DMS53 treated with DMSO at 0.1 percent for 48 hours (cell line): ENCODE data around the gene SLC2A1.
"Not testable (repeated sequence)": the region's sequence is repeated elsewhere in the genome, so short reads cannot be mapped to it uniquely, and the experiment has no call there.

Experiments
- DNase-seq: peaks from one replicate; lab custom pipeline; 2025; ENCODE audit not compliant: unreplicated experiment; lab: John Stamatoyannopoulos, UW

SLC2A1 gene

DNA sequence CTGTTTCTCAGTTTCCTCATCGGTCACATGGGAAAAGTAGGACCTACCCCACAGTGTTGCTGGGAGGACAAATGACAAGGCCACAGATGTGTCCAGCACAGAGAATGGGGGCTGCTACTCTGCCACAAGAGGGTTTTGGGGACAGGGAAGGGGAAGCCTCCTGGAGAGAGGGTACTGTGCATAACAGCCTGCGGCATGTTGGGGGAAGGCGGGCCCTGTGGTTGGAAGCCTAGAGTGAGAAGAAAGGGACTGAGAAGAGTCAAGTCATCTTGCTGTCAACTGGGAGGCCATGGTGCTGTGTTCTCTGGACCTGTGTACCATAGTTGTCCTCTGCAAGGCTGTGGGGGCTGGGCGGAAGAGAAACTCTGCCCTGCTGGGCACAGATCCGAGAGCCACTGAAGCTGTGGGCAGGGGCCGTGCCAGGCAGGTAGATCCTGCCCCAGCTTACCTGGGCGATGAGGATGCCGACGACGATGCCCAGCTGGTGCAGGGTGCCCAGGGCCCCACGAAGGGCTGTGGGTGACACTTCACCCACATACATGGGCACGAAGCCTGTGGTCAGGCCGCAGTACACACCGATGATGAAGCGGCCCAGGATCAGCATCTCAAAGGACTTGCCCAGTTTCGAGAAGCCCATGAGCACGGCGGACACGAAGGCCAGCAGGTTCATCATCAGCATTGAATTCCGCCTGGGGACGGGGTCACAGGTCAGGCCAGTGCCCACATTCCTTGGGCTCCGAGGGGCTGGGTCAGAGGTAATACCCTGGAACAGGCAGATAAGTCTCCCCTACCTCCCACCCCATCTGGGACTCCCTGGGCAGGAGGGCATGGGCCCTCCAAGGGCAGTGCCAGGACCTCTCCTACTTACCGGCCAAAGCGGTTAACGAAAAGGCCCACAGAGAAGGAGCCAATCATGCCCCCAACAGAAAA is 28.2 kb downstream of the SLC2A1 start:
- no peak for DNase-seq

DNA sequence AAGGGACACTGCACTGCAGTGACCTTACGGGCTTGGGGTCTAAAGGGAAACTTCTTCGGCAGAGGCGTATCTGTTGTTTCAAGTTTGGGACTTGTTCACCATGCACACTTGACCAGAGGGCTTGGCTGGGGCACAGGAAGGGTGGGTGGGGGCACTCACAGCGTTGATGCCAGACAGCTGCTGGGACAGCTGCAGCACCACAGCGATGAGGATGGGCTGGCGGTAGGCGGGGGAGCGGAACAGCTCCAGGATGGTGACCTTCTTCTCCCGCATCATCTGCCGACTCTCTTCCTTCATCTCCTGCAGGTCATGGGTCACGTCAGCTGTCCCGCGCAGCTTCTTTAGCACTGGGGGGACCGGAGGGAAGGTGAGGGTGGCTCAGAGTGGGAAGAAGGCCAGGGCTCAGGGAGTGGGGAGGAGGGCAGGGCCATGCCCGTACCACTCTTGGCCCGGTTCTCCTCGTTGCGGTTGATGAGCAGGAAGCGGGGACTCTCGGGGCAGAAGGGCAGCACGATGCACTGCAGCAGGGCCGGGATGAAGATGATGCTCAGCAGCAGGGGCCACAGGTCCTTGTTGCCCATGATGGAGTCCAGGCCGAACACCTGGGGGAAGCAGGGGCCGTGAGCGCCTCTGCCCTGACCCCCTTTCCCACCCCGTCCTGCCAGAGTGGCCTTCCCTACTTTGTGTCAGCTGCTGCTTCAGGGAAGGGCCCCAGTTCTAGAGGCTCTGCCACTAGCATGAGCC is 29.1 kb downstream of the SLC2A1 start:
- no peak for DNase-seq

DNA sequence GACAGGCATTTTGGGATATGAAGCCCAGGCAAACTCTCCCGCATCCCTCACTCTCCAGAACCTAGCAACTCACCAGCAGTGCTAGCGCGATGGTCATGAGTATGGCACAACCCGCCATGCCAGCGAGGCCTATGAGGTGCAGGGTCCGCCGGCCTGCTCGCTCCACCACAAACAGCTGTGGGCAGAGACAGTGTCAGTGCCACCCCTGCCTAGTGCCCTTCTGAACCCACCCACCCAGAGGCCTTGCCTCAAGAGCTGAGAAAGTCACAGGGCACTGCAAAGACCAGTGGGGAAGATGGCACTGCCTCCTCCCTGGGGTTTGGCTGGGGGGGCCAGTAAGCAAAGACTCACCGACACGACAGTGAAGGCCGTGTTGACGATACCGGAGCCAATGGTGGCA is 29.8 kb downstream of the SLC2A1 start:
- DNase-seq, result no peak

DNA sequence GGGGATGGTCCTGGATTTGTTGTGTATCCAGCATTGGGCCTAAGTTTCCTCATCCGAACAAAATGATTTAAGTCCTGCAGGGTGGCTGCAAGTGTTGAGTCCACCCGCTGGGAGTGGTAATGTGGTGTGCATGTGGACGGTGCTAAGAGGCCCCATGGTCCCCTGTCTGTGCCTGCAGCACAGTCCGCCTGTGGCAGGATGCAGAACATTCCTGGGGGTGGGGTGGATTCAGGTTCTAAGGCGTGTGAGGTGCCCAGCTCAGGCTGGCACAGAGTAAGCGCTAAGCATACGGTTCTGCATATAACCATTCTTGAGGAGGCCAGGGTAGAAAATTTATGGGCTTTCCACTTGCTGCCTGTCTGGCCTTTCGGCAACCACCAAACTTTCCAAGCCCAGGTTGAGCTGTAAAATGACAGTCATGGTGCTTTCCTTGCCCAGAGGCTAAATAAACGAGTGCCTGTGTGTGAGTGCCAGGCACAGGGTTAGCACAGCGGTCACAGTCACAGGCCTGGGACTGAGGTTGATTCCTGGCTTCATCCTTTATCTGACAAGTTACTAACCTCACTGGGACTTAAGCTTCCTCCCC is 30.7 kb downstream of the SLC2A1 start:
- DNase-seq, result no peak

DNA sequence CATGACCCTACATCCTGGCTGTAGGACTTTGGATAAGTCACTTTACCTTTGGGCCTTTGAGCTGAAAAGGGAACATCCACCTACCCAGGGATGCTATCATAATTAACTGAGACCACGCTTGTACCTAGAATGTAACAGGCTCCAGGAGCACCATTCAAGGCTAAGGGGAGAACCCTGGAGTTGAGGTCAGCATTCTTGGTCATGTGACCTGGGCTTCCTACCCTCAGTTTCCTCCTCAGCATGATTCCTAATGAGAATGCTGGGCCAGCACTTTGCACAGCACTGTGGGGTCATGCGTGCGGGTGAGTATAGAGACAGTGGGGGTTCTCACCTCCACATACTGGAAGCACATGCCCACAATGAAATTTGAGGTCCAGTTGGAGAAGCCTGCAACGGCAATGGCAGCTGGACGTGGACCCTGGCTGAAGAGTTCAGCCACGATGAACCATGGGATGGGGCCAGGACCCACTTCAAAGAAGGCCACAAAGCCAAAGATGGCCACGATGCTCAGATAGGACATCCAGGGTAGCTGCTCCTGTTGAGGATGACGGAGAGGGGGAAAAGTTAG is 31.3 kb downstream of the SLC2A1 start:
- no peak for DNase-seq

DNA sequence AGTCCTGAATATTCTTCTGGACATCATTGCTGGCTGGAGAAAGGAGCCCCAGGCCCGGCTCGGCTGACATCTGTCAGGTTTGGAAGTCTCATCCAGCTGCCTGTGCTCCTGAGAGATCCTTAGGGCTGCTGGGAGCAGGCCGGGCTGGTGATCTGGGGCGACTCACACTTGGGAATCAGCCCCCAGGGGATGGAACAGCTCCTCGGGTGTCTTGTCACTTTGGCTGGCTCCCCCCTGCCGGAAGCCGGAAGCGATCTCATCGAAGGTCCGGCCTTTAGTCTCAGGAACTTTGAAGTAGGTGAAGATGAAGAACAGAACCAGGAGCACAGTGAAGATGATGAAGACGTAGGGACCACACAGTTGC is 31.8 kb downstream of the SLC2A1 start:
- no peak for DNase-seq

DNA sequence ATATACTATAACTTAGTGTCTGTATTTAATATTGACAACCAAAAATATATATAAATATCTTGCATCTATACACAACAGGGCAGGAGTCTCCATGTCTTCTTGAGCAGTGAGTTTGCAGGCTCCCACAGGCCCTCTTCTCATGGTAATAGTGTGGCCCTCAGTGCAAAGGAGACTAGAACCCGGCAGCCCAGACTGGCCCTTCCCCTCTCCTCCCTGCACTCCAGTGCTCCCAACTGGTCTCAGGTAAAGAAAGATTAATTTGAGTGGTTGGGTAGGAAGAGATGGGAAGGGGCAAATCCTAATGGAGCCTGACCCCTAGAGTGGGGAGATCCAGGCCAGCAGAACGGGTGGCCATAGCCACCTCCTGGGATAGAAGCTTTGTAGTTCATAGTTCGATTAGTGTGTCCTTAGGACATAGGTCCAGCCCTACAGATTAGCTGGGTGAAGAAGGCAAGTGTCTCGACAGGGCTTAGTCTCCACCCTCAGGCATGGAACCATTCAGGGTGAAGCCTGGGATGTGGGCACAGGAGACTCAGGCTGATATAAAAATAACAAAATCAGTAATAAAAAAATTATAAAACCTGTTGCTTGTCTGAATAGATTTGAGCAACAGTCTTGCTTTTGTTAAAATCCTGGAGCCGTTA is 32.3 kb downstream of the SLC2A1 start:
- DNase-seq, result no peak

DNA sequence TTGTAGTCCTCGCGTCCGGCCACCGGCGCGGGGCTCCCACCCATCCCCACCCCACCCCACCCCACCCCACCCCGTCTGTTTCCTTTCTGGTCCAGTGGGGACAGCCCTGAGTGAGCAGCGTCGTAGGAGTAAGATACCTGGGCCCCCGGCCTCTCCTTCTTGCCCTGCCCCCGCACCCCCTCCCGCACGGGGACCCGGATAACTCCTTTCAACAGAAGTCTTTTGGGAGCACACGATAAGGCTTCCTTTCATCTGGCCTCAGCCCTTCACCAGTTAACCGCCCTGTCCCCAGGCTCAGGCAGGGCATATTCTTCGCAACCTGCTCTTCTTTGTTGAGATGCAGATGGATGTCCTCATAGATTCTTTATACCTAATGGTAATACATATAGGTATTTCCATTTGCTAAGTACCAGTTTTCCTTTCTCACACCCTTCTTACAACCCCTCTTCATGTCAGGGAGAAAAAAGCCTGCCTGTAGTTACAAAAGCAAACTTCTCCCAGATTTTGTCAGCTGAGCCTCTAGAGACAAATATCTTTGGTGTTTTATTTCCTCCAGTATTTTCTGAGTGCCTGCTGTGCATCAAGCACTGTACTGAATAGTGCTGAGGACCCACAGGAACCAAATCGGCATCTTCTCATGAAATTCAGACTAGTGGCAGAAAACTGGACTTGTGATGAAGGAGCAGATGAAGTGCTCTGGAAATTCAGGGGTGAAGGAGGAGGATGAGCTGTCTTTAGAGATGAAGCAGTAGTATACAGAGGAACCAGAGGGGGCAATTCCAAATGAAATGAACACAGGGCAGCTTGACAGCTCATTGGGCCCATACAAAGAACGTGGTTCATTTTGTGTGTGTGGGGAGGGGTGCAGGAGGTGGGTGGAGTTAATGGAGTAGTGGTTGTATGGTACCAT is 33.6 kb downstream of the SLC2A1 start:
- DNase-seq, result no peak

DNA sequence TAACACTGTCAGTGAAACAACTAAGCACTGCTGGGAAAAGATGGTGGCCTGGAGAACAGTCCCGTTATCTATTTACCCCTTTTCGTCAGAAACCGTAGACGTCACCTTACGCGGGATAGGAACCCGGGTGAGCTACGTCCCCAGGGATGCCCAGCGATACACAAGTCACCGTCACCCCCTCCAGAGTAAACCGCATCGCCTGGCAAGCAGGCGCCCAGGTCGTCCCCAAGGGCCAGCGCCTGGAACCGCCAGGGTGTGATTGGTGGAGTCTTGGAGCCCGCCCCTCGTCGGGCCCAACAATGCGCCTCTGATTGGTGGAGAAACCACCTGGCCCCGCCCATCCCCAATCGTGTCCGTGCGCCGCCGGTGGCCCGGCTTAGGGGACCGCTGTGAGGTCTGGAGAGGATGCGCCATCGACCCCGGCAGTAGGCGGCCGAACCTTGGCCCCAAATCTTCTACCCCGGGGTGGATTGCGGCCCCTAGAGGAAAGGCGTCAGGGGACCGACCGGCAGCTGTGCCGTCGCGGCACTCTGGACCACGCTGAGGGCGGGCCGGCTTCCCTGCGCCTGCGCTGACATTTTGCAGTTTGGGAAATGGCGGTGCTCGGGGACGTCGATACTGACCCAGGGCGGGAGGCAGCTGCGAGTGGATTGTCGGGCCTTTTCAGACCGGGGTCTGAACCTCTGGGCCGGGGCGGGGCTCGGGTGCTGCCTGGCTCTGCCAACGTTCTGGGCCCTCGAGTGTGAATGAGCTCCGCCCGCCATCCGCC is 34.4 kb downstream of the SLC2A1 start:
- peak; percentile 93 for DNase-seq

DNA sequence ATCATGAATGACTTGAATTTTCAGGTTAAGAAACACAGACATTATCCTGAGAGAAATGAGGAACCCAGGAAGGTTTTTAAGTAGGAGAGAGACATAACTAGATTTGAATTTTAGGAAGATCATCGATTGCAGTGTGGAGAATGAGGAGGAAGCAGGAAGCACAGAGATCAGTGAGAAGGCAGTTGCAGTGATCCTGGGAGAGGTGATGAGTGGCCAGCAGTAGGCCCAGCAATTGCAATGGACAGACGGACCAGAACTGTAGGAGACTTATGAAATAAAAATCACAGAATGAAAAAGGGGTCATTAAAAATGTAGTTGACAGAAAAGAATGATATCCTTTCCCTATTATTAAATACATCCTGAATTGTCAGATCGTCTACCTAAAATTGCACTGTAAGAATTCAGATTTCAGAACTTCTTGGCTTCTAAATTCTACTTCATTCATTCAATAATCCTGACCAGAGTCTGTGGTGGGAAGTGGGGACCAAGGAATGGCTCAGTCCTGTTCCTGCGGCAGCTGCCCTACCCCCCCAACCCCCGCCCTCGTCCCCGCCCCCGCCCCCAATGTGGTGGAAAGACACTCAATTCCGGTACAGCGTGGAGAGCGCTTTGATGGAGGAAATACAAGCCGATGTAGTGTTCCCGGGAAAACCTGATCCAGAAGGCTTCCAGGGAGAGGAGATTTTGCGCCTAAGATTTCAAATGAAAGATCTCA is 35.1 kb downstream of the SLC2A1 start:
- DNase-seq, result peak; percentile 27

DNA sequence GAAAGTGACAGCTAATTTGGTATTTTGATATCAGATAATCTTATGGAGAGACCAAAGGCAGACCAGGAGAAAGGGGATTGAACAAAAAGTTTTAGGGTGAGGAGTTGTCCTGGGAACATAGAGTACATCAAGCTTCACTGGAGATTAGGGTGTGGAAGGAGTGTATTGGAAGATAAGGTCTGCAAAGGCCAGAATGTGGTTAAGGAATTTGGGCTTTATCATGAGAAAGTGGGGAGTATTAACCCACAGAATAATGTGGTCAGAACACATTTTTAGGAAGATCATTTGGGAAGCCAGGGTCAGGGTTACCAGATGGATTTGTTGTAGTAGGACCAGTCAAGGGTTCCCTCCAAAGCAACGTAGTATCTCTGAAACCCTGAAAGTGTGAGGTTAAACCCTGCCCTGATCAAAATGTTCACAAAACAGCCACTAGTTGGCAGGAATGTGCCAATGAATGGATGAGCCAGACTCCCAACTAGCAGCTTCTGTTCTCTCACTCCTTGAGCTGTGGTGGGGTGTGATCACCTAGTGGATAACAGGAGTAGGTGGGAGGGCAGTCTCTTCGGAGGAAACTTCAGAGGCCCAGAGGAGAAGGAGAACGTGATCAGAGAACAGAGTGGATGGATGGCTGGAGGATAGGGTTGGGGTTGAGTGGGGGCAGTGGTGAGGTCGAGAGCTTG is 35.8 kb downstream of the SLC2A1 start:
- peak; percentile 57 for DNase-seq

DNA sequence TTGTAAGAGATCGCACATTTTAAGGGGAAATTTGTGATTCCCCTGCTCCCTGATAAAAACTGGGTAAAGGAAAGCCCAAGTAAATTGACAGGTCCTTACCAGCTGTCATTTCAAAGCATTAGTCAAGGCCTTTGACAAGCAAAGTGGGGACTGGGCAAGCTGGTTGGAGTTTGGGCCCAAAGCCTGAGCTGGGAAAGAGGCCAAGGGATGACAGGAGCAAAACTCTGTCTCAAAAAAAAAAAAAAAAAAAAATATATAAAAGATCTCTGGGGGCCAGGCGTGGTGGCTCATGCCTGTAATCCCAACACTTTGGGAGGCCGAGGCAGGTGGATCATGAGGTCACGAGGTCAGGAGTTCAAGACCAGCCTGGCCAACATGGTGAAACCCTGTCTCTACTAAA is 36.9 kb downstream of the SLC2A1 start:
- DNase-seq, result no peak

DNA sequence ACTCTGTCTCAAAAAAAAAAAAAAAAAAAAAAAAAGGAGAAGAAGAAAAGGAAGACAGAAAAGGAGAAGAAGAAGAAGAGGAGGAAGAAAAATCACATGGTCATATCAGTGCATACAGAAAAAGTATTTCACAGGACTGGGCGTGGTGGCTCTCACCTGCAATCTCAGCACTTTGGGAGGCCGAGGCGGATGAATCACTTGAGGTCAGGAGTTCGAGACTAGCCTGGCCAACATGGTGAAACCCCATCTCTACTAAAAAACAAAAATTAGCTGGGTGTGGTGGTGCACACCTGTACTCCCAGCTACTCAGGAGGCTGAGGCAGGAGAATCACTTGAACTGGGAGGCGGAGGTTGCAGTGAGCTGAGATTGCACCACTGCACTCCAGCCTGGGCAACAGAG is 39.0 kb downstream of the SLC2A1 start:
- not testable (repeated sequence) for DNase-seq

DNA sequence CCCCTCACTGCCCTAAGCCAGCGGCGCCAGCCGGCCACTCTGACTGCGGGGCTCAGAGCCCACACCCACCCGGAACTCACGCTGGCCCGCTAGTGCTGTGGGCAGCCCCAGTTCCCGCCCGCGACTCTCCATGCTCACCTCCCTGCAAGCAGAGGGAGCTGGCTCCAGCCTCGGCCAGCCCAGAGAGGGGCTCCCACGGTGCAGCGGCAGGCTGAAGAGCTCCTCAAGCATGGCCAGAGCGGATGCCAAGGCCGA is 41.5 kb downstream of the SLC2A1 start:
- DNase-seq, result no peak

DNA sequence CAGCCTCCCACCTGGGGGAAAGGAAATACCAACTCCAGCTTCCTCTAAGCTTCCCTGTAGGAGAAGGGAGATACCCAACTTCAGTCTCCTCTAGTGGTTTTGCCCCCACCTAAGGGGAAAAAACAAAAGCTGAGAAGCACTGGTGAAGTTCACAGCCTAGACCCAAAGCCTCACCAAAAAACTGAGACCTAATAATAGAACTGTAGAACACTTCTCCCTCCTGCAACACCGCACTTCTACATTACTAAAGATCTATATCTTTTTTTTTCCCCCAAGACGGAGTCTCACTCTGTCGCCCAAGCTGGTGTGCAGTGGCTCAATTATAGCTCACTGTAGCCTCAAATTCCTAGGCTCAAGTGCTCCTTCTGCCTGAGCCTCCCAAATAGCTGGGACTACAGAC is 43.2 kb downstream of the SLC2A1 start:
- DNase-seq, result no peak

DNA sequence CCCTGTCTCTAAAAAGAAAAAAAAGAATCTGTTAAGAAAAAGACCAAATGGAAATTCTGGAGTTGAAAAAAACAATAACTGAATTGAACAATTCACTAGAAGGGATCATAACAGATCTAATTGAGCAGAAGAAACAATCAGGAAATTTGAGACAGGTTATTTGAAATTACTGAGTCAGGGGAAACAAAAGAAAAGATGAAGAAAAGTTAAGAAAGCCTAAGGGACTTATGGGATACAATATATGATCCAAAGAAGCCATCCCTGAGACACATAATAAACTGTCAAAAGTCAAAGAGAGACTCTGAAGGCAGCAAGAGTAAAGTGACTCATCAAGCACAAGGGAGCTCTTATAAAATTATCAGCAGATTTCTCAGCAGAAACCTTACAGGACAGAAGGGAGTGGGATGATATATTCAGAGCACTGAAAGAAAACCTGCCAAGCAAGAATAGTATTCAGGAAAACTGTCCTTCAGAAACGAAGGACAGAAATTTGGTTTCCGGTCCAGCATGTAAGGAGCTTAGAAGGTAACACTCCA is 44.5 kb downstream of the SLC2A1 start:
- DNase-seq, result no peak

DNA sequence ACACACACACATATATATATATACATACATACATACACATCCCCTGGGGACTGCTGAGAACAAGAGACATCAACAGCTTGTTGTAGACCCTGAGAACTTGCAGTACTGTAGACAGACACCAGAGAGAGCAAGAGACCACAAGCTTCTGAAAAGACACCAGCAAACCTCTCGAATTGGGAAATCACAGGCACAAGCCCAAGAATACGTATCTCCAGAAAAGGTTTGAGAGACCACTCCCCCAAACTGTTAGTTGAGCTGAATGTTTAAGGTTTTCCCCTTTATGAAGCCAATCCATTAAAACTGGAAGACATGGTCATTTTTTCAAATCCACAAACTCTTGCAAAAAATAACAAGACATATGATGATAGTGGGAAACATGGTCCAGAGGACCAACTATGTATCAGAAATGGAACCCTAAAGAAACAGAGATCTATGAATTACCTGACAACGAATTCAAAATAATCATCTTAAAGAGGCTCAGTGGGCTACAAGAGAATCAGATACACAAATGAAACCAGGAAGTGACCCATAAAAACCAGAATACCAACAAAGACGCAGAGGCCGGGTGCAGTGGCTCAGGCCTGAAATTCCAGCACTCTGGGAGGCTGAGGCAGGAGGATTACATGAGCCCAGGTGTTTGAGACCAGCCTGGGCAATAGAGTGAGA is 45.1 kb downstream of the SLC2A1 start:
- DNase-seq, result peak; percentile 69

DNA sequence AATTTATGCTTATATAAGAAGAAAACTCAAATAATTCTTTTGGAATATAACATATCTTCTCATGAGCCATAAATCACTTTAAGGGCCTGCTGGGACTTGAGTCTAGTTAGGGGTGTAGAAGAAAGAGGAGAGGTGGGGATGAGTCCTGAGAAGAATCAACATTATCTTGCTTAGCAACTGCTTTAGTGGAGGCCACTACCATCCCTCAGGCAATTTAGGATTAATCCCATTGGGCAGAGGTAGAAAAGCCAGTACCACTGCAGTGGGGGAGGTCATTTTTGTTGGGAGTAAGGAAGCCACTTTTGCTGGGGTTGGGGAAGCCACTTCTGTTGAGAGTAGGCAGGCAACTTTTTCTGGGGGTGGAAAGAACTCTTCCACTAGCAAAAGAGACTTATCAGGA is 47.7 kb downstream of the SLC2A1 start:
- DNase-seq, result no peak
